SU-DHL-6 (cell line): ENCODE measurements around the gene NYAP2.

Experiments used
- EZH2phosphoT487 ChIP-seq: fragments of 200-600 bp; sonication (generic), shearing (Covaris generic); conservative IDR thresholded peaks from 2 replicates; pipeline ENCODE4 v1.6.1; 2018; ENCODE audit warnings: mild to moderate bottlenecking, antibody characterized with exemption, low read length, moderate library complexity, mixed read lengths
- TF ChIP-seq, protein P1 (sequence below): fragments of 200-600 bp; sonication (generic); IDR thresholded peaks from one replicate; pipeline ENCODE4 v1.5.1; 2017; ENCODE audit warnings: antibody characterized with exemption, mild to moderate bottlenecking, low read length, moderate library complexity; ENCODE audit not compliant: insufficient read depth, poor library complexity, severe bottlenecking

DNA sequence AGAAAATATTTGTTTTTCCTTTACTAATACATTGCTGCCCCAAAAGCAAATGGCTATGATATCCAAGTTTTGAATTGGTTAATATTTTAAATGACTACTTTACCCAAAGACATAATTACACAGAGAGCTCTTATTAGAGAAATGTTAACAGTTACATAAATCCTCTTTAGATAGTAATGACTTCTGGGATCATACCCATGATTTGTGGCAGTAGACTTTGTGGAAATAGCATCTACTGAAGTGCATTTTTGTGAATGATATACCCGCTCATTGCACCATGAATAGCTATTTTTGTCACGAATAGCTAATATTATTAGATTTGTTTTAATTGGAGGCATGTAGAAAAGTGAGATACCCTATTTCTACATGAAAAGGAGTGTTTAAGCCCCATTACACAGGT lies 15.8 kb downstream of the NYAP2 start:
- TF ChIP-seq, protein P1, sequence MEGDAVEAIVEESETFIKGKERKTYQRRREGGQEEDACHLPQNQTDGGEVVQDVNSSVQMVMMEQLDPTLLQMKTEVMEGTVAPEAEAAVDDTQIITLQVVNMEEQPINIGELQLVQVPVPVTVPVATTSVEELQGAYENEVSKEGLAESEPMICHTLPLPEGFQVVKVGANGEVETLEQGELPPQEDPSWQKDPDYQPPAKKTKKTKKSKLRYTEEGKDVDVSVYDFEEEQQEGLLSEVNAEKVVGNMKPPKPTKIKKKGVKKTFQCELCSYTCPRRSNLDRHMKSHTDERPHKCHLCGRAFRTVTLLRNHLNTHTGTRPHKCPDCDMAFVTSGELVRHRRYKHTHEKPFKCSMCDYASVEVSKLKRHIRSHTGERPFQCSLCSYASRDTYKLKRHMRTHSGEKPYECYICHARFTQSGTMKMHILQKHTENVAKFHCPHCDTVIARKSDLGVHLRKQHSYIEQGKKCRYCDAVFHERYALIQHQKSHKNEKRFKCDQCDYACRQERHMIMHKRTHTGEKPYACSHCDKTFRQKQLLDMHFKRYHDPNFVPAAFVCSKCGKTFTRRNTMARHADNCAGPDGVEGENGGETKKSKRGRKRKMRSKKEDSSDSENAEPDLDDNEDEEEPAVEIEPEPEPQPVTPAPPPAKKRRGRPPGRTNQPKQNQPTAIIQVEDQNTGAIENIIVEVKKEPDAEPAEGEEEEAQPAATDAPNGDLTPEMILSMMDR, result no peak
- no peak for TF ChIP-seq EZH2phosphoT487
